Skin of body (tissue), 2 donors: Measurements from ENCODE around the gene DNAJC30. TPM values are rescaled to one million over a fixed set of nuclear protein-coding genes. Genes with fewer than 3 reads are reported as not detected.
A peak's percentile ranks its signal among the peaks of the same experiment; 100 is the strongest.
"Not testable (repeated sequence)": the region's sequence is repeated elsewhere in the genome, so short reads cannot be mapped to it uniquely, and the experiment has no call there.

Source experiments
- DNase-seq: peaks from one replicate; lab custom pipeline; 2025; lab: John Stamatoyannopoulos, UW
- total RNA-seq: library from RNA; depleted of rRNA; stranded (reverse); fragments of >200 nt; gene quantifications from one replicate; pipeline ENCODE4 v1.2.3, GENCODE V29; 2014

DNAJC30 gene
- 3.4 TPM for total RNA-seq

GRCh38 chr7:73683056-73683787 lies at the start of gene DNAJC30, which contains the start of gene BUD23:
DNAJC30 (minus strand) TSS chr7:73683453; CDS start chr7:73683423, 30 bp downstream.
BUD23 (plus strand) TSS chr7:73683597; CDS start chr7:73683626, 29 bp downstream.
- DNase-seq: peak; percentile 92

GRCh38 chr7:73732397-73732796 lies 49.1 kb upstream of the DNAJC30 start:
- DNase-seq: no peak

GRCh38 chr7:73730485-73730884 lies 47.2 kb upstream of the DNAJC30 start:
- DNase-seq: no peak

GRCh38 chr7:73728551-73728950 lies 45.3 kb upstream of the DNAJC30 start:
- no peak for DNase-seq

- no peak for DNase-seq
Observed at GRCh38 chr7:73727952-73728351, 44.7 kb upstream of the DNAJC30 start.

GRCh38 chr7:73726083-73726466 lies 42.8 kb upstream of the DNAJC30 start:
- no peak for DNase-seq

- no peak for DNase-seq
Observed at GRCh38 chr7:73723813-73724212, 40.6 kb upstream of the DNAJC30 start.

- no peak for DNase-seq
Observed at GRCh38 chr7:73722785-73723184, 39.5 kb upstream of the DNAJC30 start.

GRCh38 chr7:73722182-73722581 lies 38.9 kb upstream of the DNAJC30 start:
- not testable (repeated sequence) for DNase-seq

GRCh38 chr7:73721377-73721817 lies 38.1 kb upstream of the DNAJC30 start:
- DNase-seq: no peak

- not testable (repeated sequence) for DNase-seq
Observed at GRCh38 chr7:73720443-73720842, 37.2 kb upstream of the DNAJC30 start.

GRCh38 chr7:73719806-73720169 lies 36.5 kb upstream of the DNAJC30 start:
- DNase-seq: no peak

GRCh38 chr7:73718905-73719805 lies 35.9 kb upstream of the DNAJC30 start, which contains the start of gene STX1A:
STX1A (minus strand) TSS chr7:73719669; CDS start chr7:73719631, 38 bp downstream.
- no peak for DNase-seq

GRCh38 chr7:73718438-73718881 lies 35.2 kb upstream of the DNAJC30 start:
- DNase-seq: no peak

- DNase-seq: no peak
Observed at GRCh38 chr7:73717991-73718405, 34.7 kb upstream of the DNAJC30 start.

GRCh38 chr7:73717025-73717807 lies 34.0 kb upstream of the DNAJC30 start:
- DNase-seq: no peak

- DNase-seq: no peak
Observed at GRCh38 chr7:73716318-73716890, 33.2 kb upstream of the DNAJC30 start.

GRCh38 chr7:73715648-73716317 lies 32.5 kb upstream of the DNAJC30 start:
- DNase-seq: peak; percentile 41

- not testable (repeated sequence) for DNase-seq
Observed at GRCh38 chr7:73713319-73713718, 30.1 kb upstream of the DNAJC30 start.

- DNase-seq: no peak
Observed at GRCh38 chr7:73712773-73713172, 29.5 kb upstream of the DNAJC30 start.
